Measurements from ENCODE around the gene SCAPER.

DNA sequence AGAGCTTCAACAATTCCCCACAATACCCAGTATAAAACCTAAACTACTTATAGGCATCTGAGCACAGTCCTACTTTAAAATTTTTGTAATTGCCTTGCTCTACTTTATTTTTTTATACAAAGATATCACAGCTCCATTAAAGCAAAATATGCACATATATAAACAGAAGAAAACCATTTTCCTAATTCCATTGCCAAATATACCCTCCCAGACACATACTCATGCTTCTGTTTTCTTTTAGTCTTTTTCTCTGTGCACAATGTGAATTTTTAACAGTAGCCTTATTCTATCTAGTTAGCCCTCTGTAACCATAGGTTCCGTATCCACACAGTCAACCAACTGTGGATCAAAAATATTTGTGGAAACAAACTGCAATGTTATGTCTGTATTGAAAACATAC lies 260.5 kb downstream of the SCAPER start:
- TF ChIP-seq EZH2 (IDR thresholded peaks at IDR 0.05; ENCODE audit: borderline replicate concordance, control insufficient read depth, low read depth, low read length) = no peak
- no peak for TF ChIP-seq SREBF2 (IDR thresholded peaks at IDR 0.05; ENCODE audit: low read length)
- TF ChIP-seq, protein P1, sequence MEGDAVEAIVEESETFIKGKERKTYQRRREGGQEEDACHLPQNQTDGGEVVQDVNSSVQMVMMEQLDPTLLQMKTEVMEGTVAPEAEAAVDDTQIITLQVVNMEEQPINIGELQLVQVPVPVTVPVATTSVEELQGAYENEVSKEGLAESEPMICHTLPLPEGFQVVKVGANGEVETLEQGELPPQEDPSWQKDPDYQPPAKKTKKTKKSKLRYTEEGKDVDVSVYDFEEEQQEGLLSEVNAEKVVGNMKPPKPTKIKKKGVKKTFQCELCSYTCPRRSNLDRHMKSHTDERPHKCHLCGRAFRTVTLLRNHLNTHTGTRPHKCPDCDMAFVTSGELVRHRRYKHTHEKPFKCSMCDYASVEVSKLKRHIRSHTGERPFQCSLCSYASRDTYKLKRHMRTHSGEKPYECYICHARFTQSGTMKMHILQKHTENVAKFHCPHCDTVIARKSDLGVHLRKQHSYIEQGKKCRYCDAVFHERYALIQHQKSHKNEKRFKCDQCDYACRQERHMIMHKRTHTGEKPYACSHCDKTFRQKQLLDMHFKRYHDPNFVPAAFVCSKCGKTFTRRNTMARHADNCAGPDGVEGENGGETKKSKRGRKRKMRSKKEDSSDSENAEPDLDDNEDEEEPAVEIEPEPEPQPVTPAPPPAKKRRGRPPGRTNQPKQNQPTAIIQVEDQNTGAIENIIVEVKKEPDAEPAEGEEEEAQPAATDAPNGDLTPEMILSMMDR (IDR thresholded peaks at IDR 0.05 in 2 of 3, conservative IDR thresholded peaks at IDR 0.05 in 1 of 3; ENCODE audit: control insufficient read depth in 2 of 3, extremely low read depth in 1 of 3, insufficient read depth in 1 of 3, low read depth in 3 of 3, low read length in 3 of 3) = no peak
- no peak for TF ChIP-seq ETV6 (conservative IDR thresholded peaks at IDR 0.05 in 1 of 2, IDR thresholded peaks at IDR 0.05 in 1 of 2; ENCODE audit: borderline replicate concordance in 1 of 2, low read depth in 1 of 2)
- TF ChIP-seq RFX5 (IDR thresholded peaks at IDR 0.05; ENCODE audit: low read depth, low read length) = no peak
- TF ChIP-seq, protein P2, sequence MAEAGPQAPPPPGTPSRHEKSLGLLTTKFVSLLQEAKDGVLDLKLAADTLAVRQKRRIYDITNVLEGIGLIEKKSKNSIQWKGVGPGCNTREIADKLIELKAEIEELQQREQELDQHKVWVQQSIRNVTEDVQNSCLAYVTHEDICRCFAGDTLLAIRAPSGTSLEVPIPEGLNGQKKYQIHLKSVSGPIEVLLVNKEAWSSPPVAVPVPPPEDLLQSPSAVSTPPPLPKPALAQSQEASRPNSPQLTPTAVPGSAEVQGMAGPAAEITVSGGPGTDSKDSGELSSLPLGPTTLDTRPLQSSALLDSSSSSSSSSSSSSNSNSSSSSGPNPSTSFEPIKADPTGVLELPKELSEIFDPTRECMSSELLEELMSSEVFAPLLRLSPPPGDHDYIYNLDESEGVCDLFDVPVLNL (IDR thresholded peaks at IDR 0.05; ENCODE audit: low read depth, low read length) = no peak
- no peak for TF ChIP-seq POLR2A (IDR thresholded peaks at IDR 0.05; ENCODE audit: low read depth, low read length)
- TF ChIP-seq SIN3A (IDR thresholded peaks at IDR 0.05; ENCODE audit: low read depth, low read length) = no peak
- no peak for TF ChIP-seq RAD21 (IDR thresholded peaks at IDR 0.05; ENCODE audit: insufficient read depth, low read depth, low read length)
- TF ChIP-seq YY1 (IDR thresholded peaks at IDR 0.05; ENCODE audit: low read depth, low read length) = no peak
- TF ChIP-seq RAD51 (IDR thresholded peaks at IDR 0.05) = no peak

Measured in GM12878 (cell line).